ENCODE measurements around the gene EXOC4.
"Not testable (repeated sequence)": the region's sequence is repeated elsewhere in the genome, so short reads cannot be mapped to it uniquely, and the experiment has no call there.

Gene EXOC4

GRCh38 chr7:133987582-133987981 lies 734.7 kb downstream of the EXOC4 start:
- Histone ChIP-seq H3K27me3 (replicated peaks; ENCODE audit: control insufficient read depth, insufficient read depth, low read length) (no peaks in the 10 kb centered on the region), H3K4me3 (replicated peaks; ENCODE audit: low read depth, low read length) (no peak overlapping the region), H3K36me3 (ENCODE audit: control insufficient read depth, insufficient read depth, low read length) (no peaks in the 10 kb centered on the region)
- TF ChIP-seq CTCF (IDR thresholded peaks at IDR 0.05; ENCODE audit: insufficient read depth, low read length, poor library complexity, severe bottlenecking): no peak
- no peak for DNase-seq (ENCODE audit: extremely low read depth, insufficient read length)

GRCh38 chr7:133993547-133993946 lies 740.7 kb downstream of the EXOC4 start:
- no peak overlapping the region for H3K4me3 ChIP-seq (replicated peaks; ENCODE audit: low read depth, low read length)
- no peaks in the 10 kb centered on the region for H3K36me3 ChIP-seq (ENCODE audit: control insufficient read depth, insufficient read depth, low read length)
- no peaks in the 10 kb centered on the region for H3K27me3 ChIP-seq (replicated peaks; ENCODE audit: control insufficient read depth, insufficient read depth, low read length)
- no peak for TF ChIP-seq CTCF (IDR thresholded peaks at IDR 0.05; ENCODE audit: insufficient read depth, low read length, poor library complexity, severe bottlenecking)
- DNase-seq (ENCODE audit: extremely low read depth, insufficient read length): no peak

GRCh38 chr7:133994100-133994499 lies 741.2 kb downstream of the EXOC4 start:
- not testable (repeated sequence) for H3K36me3 ChIP-seq (ENCODE audit: control insufficient read depth, insufficient read depth, low read length); DNase-seq (ENCODE audit: extremely low read depth, insufficient read length); H3K27me3 ChIP-seq (replicated peaks; ENCODE audit: control insufficient read depth, insufficient read depth, low read length); H3K4me3 ChIP-seq (replicated peaks; ENCODE audit: low read depth, low read length)

- DNase-seq (ENCODE audit: extremely low read depth, insufficient read length): no peak
- H3K4me3 ChIP-seq (replicated peaks; ENCODE audit: low read depth, low read length): no peak overlapping the region
- TF ChIP-seq CTCF (IDR thresholded peaks at IDR 0.05; ENCODE audit: insufficient read depth, low read length, poor library complexity, severe bottlenecking): no peak
- no peaks in the 10 kb centered on the region for H3K27me3 ChIP-seq (replicated peaks; ENCODE audit: control insufficient read depth, insufficient read depth, low read length)
- H3K36me3 ChIP-seq (ENCODE audit: control insufficient read depth, insufficient read depth, low read length): no peaks in the 10 kb centered on the region
Observed at GRCh38 chr7:133997463-133997862, 744.6 kb downstream of the EXOC4 start.

GRCh38 chr7:133999178-133999577 lies 746.3 kb downstream of the EXOC4 start:
- H3K4me3 ChIP-seq (replicated peaks; ENCODE audit: low read depth, low read length): no peak overlapping the region

GRCh38 chr7:134004829-134005505 lies 752.1 kb downstream of the EXOC4 start:
- Histone ChIP-seq H3K27me3 (replicated peaks; ENCODE audit: control insufficient read depth, insufficient read depth, low read length) (no peaks in the 10 kb centered on the region), H3K36me3 (ENCODE audit: control insufficient read depth, insufficient read depth, low read length) (no peaks in the 10 kb centered on the region), H3K4me3 (replicated peaks; ENCODE audit: low read depth, low read length) (no peak overlapping the region)
- DNase-seq (ENCODE audit: extremely low read depth, insufficient read length): no peak
- no peak for TF ChIP-seq CTCF (IDR thresholded peaks at IDR 0.05; ENCODE audit: insufficient read depth, low read length, poor library complexity, severe bottlenecking)

More at GRCh38 chr7:133999178-133999577, 746.3 kb downstream of the EXOC4 start:
- no peak for TF ChIP-seq CTCF (IDR thresholded peaks at IDR 0.05; ENCODE audit: insufficient read depth, low read length, poor library complexity, severe bottlenecking)
- H3K27me3 ChIP-seq (replicated peaks; ENCODE audit: control insufficient read depth, insufficient read depth, low read length): no peaks in the 10 kb centered on the region
- no peaks in the 10 kb centered on the region for H3K36me3 ChIP-seq (ENCODE audit: control insufficient read depth, insufficient read depth, low read length)
- DNase-seq (ENCODE audit: extremely low read depth, insufficient read length): no peak

Data from GM06990 (cell line).